K562 (cell line): ENCODE measurements around the gene EN2. TPM values are rescaled to one million over a fixed set of nuclear protein-coding genes. Genes with fewer than 3 reads are reported as not detected.

Experiments used
- ATAC-seq: fragments of 200-7000 bp; cut with Tn5 transposase; 3 replicates; pipeline ENCODE4 v1.9.1; 2020; ENCODE audit warnings: moderate library complexity
- Bru-seq: library from RNA; stranded (reverse); fragments of 400-500 nt; gene quantifications from one replicate; lab custom pipeline; 2021; lab: Mats Ljungman, UMichigan
- BruChase-seq, 2 experiments: library from RNA; stranded (reverse); fragments of 400-500 nt; gene quantifications; one replicate each; lab custom pipeline; 2021; lab: Mats Ljungman, UMichigan
- BruUV-seq: library from RNA; stranded (reverse); fragments of 400-500 nt; replicated peaks from 2 replicates; lab custom pipeline; 2021; lab: Mats Ljungman, UMichigan
- CTCF ChIA-PET: fragments of 300-600 bp; formaldehyde crosslinking; extraction: SDS; loops from one replicate; lab custom pipeline; 2021; ENCODE audit warnings: low intra/inter-chr PET ratio; lab: Yijun Ruan, JAX
- POLR2A ChIA-PET: fragments of 300-600, 350-650 bp; sonication (Branson Sonifier 250); formaldehyde crosslinking; extraction: SDS; loops from one replicate; lab custom pipeline; 2021; ENCODE audit warnings: antibody characterized with exemption, inconsistent platforms; lab: Yijun Ruan, JAX
- DNase-seq, 4 experiments: peaks; one replicate each; pipeline versions ENCODE4 v3.0.0 to v3.0.0-alpha.2; 2011 to 2018; ENCODE audit warnings: low spot score in 3 of 4, mixed read lengths in 3 of 4; ENCODE audit errors: extremely low read depth in 1 of 4
- FAIRE-seq: peaks from 2 replicates; lab custom pipeline; 2011; peaks lifted over from hg19 to GRCh38; lab: Jason Lieb, UNC
- H2AFZ ChIP-seq: 2 replicates; pipeline ENCODE4 v1.6.0; 2011; ENCODE audit warnings: low read depth, low read length, control low read depth, inconsistent platforms
- H3K27ac ChIP-seq: fragments of 200-600 bp; 3 replicates; pipeline ENCODE4 v1.8.0; 2011; ENCODE audit warnings: low read depth, mild to moderate bottlenecking, control low read depth, inconsistent platforms, low read length, moderate library complexity, mixed read lengths; ENCODE audit errors: extremely low read depth
- H3K27me3 ChIP-seq, 2 experiments: fragments of 300-600 bp in 1 of 2; 2 replicates in 1 of 2; 3 replicates in 1 of 2; pipeline versions ENCODE4 v1.6.0 to v1.8.0; 2011; ENCODE audit warnings: inconsistent platforms in 2 of 2, low read length in 2 of 2, mild to moderate bottlenecking in 1 of 2, mixed read lengths in 1 of 2, moderate library complexity in 1 of 2; ENCODE audit not compliant: control insufficient read depth in 2 of 2, insufficient read depth in 2 of 2
- H3K36me3 ChIP-seq: fragments of 300-600 bp; 3 replicates; pipeline ENCODE4 v1.8.0; 2011; ENCODE audit warnings: mild to moderate bottlenecking, low read length, inconsistent platforms; ENCODE audit not compliant: control insufficient read depth, insufficient read depth
- H3K4me1 ChIP-seq, 2 experiments: fragments of 200-600 bp in 1 of 2; replicated peaks in 1 of 2; 2 replicates in 1 of 2; 3 replicates in 1 of 2; pipeline versions ENCODE4 v1.5.1 to v1.8.0; 2011; ENCODE audit warnings: inconsistent platforms in 2 of 2, low read length in 2 of 2, mild to moderate bottlenecking in 1 of 2, mixed read lengths in 1 of 2, moderate library complexity in 1 of 2; ENCODE audit not compliant: control insufficient read depth in 2 of 2, insufficient read depth in 2 of 2
- H3K4me2 ChIP-seq: 2 replicates; pipeline ENCODE4 v1.6.1; 2011; ENCODE audit warnings: low read length, control low read depth, inconsistent platforms, mixed read lengths; ENCODE audit not compliant: insufficient read depth
- H3K4me3 ChIP-seq: fragments of 200-600 bp; sonication (generic), shearing (Covaris generic); 2 replicates; pipeline ENCODE4 v1.5.1; 2016; ENCODE audit warnings: control low read depth, inconsistent platforms
- H3K79me2 ChIP-seq: fragments of 200-600 bp; 3 replicates; pipeline ENCODE4 v1.8.0; 2011; ENCODE audit warnings: low read length, inconsistent platforms; ENCODE audit not compliant: control insufficient read depth, insufficient read depth
- H3K9ac ChIP-seq, 2 experiments: 2 replicates each; pipeline versions ENCODE4 v1.6.0 to v1.6.1; 2011; ENCODE audit warnings: low read depth in 2 of 2, low read length in 2 of 2, control low read depth in 1 of 2, inconsistent platforms in 1 of 2, mild to moderate bottlenecking in 1 of 2, mixed read lengths in 1 of 2; ENCODE audit not compliant: insufficient read depth in 1 of 2
- H3K9me1 ChIP-seq: one replicate; pipeline ENCODE4 v1.6.0; 2011; ENCODE audit warnings: inconsistent platforms, mild to moderate bottlenecking, low read length, moderate library complexity; ENCODE audit not compliant: control insufficient read depth, insufficient read depth
- H3K9me3 ChIP-seq: replicated peaks from 2 replicates; pipeline ENCODE4 v1.5.1; 2011; ENCODE audit warnings: low read depth, low read length, inconsistent platforms; ENCODE audit not compliant: control insufficient read depth, insufficient read depth
- H4K20me1 ChIP-seq: replicated peaks from 2 replicates; pipeline ENCODE4 v1.6.1; 2011; ENCODE audit warnings: low read length, inconsistent platforms, mixed read lengths; ENCODE audit not compliant: control insufficient read depth, insufficient read depth
- ZNF699 ChIP-seq: fragments of 250-450 bp; sonication (Bioruptor Pico); IDR thresholded peaks from 2 replicates; pipeline ENCODE4 v1.8.0; 2021; ENCODE audit warnings: mild to moderate bottlenecking, moderate library complexity; ENCODE audit not compliant: insufficient replicate concordance
- WGBS: fragments of 100-300 bp; shearing (Covaris generic); methylation state at CpG from one replicate; pipeline ENCODE4 v1.1.6; 2016; ENCODE audit warnings: low coverage, mixed read lengths; ENCODE audit not compliant: insufficient coverage; ENCODE audit errors: missing lambda C conversion rate; 5-methylcytosine and 5-hydroxymethylcytosine counted together
- in situ Hi-C: fragments of 300-500 bp; cut with MboI; formaldehyde crosslinking; loops from 4 replicates; pipeline ENCODE4 v1.15.0; 2018; ENCODE audit warnings: inconsistent platforms, mixed read lengths
- intact Hi-C: fragments of 100-400 bp; cut with micrococcal nuclease; formaldehyde crosslinking; loops from 2 replicates; pipeline ENCODE4 v1.14.2; 2022
- long read RNA-seq, 3 experiments: library from polyadenylated mRNA in 2 of 3; library from RNA in 1 of 3; unstranded in 2 of 3; stranded (forward) in 1 of 3; transcript quantifications; one replicate each; pipeline ENCODE4 v2.0.0, GENCODE V29; 2019 to 2022
- polyA minus RNA-seq, 3 experiments: library from RNA; depleted of rRNA, polyadenylated mRNA; stranded (reverse); fragments of >200 nt; gene quantifications; 2 replicates each; pipeline ENCODE4 v1.2.3, GENCODE V29; 2011
- polyA plus RNA-seq, 8 experiments: library from polyadenylated mRNA; depleted of rRNA in 4 of 8; stranded (reverse) in 5 of 8; unstranded in 3 of 8; fragments of >200 nt; fragmentation: Nextera tagmentation in 2 of 8; fragmentation: Illumina TruSeq in 1 of 8; extraction: Ambion mirVana in 2 of 8; extraction: Trizol in 1 of 8; gene quantifications; 2 replicates each; pipeline versions ENCODE4 v1.2.1 to v1.2.3, GENCODE V29; 2011 to 2014; ENCODE audit warnings: inconsistent platforms in 1 of 8, missing spikeins in 1 of 8
- total RNA-seq, 7 experiments: library from RNA; depleted of rRNA in 6 of 7; stranded (reverse); fragments of >200 nt in 6 of 7; fragmentation: Illumina TruSeq in 2 of 7; extraction: Trizol in 2 of 7; gene quantifications; 2 replicates each; pipeline versions ENCODE4 v1.2.1 to v1.2.3, GENCODE V29; 2011 to 2021; ENCODE audit warnings: low replicate concordance in 1 of 7

The EN2 gene
- total RNA-seq (2011; cell fraction: chromatin; rRNA removed; ENCODE audit: low replicate concordance) = not detected in 2 replicates
- not detected in 2 replicates for total RNA-seq (2011; cell fraction: nucleolus; rRNA removed)
- not detected in 2 replicates for total RNA-seq (2011; cell fraction: nucleoplasm; rRNA removed)
- total RNA-seq (2014; rRNA removed) = 0.08 TPM in 1 of 2 replicates, not detected in the other
- total RNA-seq (2014; rRNA removed; fragmentation: Illumina TruSeq; extraction: Trizol) = not detected in 2 replicates
- total RNA-seq (2015; rRNA removed; fragmentation: Illumina TruSeq; extraction: Trizol) = not detected in 2 replicates
- total RNA-seq (2021) = 0.04 TPM in 1 of 2 replicates, not detected in the other
- not detected in 2 replicates for polyA plus RNA-seq (2011; rRNA removed)
- not detected in 2 replicates for polyA plus RNA-seq (2011; cell fraction: cytosol; rRNA removed)
- not detected in 2 replicates for polyA plus RNA-seq (2011; cell fraction: nucleus; rRNA removed)
- polyA plus RNA-seq (2012) = 0.07 and 0.09 TPM in 2 replicates
- polyA plus RNA-seq (2014; fragmentation: Illumina TruSeq; extraction: Trizol) = 0.04 TPM in 1 of 2 replicates, not detected in the other
- not detected for polyA plus RNA-seq (2014; fragmentation: Nextera tagmentation; extraction: Ambion mirVana)
- 0.04 and 0.07 TPM in 2 replicates for polyA plus RNA-seq (2014; rRNA removed)
- polyA minus RNA-seq (2011; rRNA and poly(A)+ RNA removed) = not detected in 2 replicates
- polyA minus RNA-seq (2011; cell fraction: cytosol; rRNA and poly(A)+ RNA removed) = not detected in 2 replicates
- not detected in 2 replicates for polyA minus RNA-seq (2011; cell fraction: nucleus; rRNA and poly(A)+ RNA removed)
- Bru-seq, nascent RNA = percentile 11 among the genes with signal in this experiment
- not detected for BruChase-seq, experiment 1, labeled RNA remaining after a 2-hour chase
- not detected for BruChase-seq, experiment 2, labeled RNA remaining after a 6-hour chase
- long read RNA-seq, experiment 1, partial matches to known transcripts = 0 of 3 reads
- long read RNA-seq, experiment 1, other reads (novel, unspliced or antisense) = 0 of 3 reads
- long read RNA-seq, experiment 2, partial matches to known transcripts = 0 of 1 reads
- long read RNA-seq, experiment 2, other reads (novel, unspliced or antisense) = 1 of 1 reads
- long read RNA-seq, experiment 3 = 0 reads

GRCh38 chr7:155458111-155458877 lies at the start of gene EN2:
Gene EN2, plus strand, starts transcription at chr7:155458129. Its CDS starts 249 bp downstream, at chr7:155458378.
- H3K36me3 ChIP-seq = no peaks in the 10 kb centered on the region
- intact Hi-C loops (no loop called here), in situ Hi-C loops (no loop called here)
- FAIRE-seq (no peak), DNase-seq (no peak), ATAC-seq (no peak)
- POLR2A ChIA-PET = no interaction called here
- TF ChIP-seq ZNF699 (CRISPR knock-in tag) = no peak
- H2AFZ ChIP-seq = peak within 1 kb of the TSS; percentile 48; the same call in 1 of the 2 replicates
- no peaks in the 10 kb centered on the region for H3K9me3 ChIP-seq
- no peaks in the 10 kb centered on the region for H3K79me2 ChIP-seq
- H3K4me2 ChIP-seq = peak within 1 kb of the TSS; percentile 46
- no peak within 1 kb of the TSS for H3K9ac ChIP-seq
- H4K20me1 ChIP-seq = no peaks in the 10 kb centered on the region; the same call in 1 of the 2 replicates
- H3K27me3 ChIP-seq = peaks cover 57 to 76% of the 10 kb centered on the region in 2 experiments
- CTCF ChIA-PET = no interaction called here
- 65% methylated on average over 30 of the region's 105 CpGs for WGBS
- H3K9me1 ChIP-seq = no peaks in the 10 kb centered on the region
- BruUV-seq = no TSS peak
- no peak within 1 kb of the TSS for H3K27ac ChIP-seq
- H3K4me1 ChIP-seq = peaks cover 0 to 29% of the 10 kb centered on the region in 2 experiments; a peak in 2 of 5 replicates
- H3K4me3 ChIP-seq = no peak within 1 kb of the TSS
